Endothelial cell of umbilical vein (primary cell): ENCODE results near the gene METTL9.

Source experiments
- EZH2 ChIP-seq: IDR thresholded peaks from 2 replicates; pipeline ENCODE4 v1.6.1; 2012; ENCODE audit warnings: borderline replicate concordance, low read depth, mild to moderate bottlenecking, moderate library complexity, low read length, inconsistent platforms; ENCODE audit not compliant: severe bottlenecking
- TF ChIP-seq, protein P1 (sequence below), 2 donors: IDR thresholded peaks; 1 replicate in 1 of 2; 2 replicates in 1 of 2; pipeline ENCODE4 v1.5.1; 2011; ENCODE audit warnings: low read length in 2 of 2, mild to moderate bottlenecking in 2 of 2, moderate library complexity in 2 of 2, control low read depth in 1 of 2, inconsistent platforms in 1 of 2, low read depth in 1 of 2; ENCODE audit not compliant: insufficient read depth in 1 of 2; ENCODE audit errors: extremely low read depth in 1 of 2

DNA sequence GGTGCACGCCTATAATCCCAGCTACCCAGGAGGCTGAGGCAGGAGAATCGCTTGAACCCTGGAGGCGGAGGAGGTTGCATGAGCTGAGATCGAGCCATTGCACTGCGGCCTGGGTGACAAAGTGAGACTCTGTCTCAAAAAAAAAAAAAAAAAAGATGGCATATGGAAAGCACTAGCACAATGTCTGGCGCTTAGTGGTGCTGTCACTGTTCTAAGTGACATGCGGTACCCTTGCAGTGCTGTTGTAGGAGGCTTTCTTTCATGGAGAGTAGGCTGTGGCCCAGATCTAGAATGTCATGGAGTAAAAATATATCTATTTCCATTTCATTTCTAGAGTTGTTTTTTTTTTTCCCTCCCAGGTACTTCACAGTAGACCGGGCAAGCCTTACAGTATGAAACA lies 14.6 kb upstream of the METTL9 start:
- TF ChIP-seq, protein P1, sequence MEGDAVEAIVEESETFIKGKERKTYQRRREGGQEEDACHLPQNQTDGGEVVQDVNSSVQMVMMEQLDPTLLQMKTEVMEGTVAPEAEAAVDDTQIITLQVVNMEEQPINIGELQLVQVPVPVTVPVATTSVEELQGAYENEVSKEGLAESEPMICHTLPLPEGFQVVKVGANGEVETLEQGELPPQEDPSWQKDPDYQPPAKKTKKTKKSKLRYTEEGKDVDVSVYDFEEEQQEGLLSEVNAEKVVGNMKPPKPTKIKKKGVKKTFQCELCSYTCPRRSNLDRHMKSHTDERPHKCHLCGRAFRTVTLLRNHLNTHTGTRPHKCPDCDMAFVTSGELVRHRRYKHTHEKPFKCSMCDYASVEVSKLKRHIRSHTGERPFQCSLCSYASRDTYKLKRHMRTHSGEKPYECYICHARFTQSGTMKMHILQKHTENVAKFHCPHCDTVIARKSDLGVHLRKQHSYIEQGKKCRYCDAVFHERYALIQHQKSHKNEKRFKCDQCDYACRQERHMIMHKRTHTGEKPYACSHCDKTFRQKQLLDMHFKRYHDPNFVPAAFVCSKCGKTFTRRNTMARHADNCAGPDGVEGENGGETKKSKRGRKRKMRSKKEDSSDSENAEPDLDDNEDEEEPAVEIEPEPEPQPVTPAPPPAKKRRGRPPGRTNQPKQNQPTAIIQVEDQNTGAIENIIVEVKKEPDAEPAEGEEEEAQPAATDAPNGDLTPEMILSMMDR (IDR thresholded peaks at IDR 0.05; ENCODE audit: extremely low read depth in 1 of 2, insufficient read depth in 1 of 2, low read depth in 1 of 2, low read length in 2 of 2), result no peak
- TF ChIP-seq EZH2, result no peak
